Right cardiac atrium (tissue), 5 donors: ENCODE measurements around the gene HPD. TPM values are rescaled to one million over a fixed set of nuclear protein-coding genes. Genes with fewer than 3 reads are reported as not detected.

Experiments used
- ATAC-seq, 2 donors: fragments of 200-7000 bp; cut with Tn5 transposase; one replicate each; pipeline versions ENCODE4 v1.8.0 to v1.9.1; 2020; ENCODE audit warnings: moderate library complexity in 2 of 2, mild to moderate bottlenecking in 1 of 2
- DNase-seq, 3 donors: peaks; one replicate each; pipeline ENCODE4 v3.0.0-alpha.2; 2020
- H3K27ac ChIP-seq: one replicate; pipeline ENCODE4 v1.5.1; 2013; ENCODE audit warnings: mild to moderate bottlenecking, low read length, control low read depth, moderate library complexity
- H3K27me3 ChIP-seq: one replicate; pipeline ENCODE4 v1.6.1; 2013; ENCODE audit not compliant: control insufficient read depth, insufficient read depth
- H3K4me1 ChIP-seq: one replicate; pipeline ENCODE4 v1.6.1; 2013; ENCODE audit warnings: low read length; ENCODE audit not compliant: control insufficient read depth, insufficient read depth
- H3K4me3 ChIP-seq: one replicate; pipeline ENCODE4 v1.5.1; 2013; ENCODE audit warnings: low read length, control low read depth
- H3K9me3 ChIP-seq: one replicate; pipeline ENCODE4 v1.6.1; 2013; ENCODE audit warnings: low read length; ENCODE audit not compliant: control insufficient read depth
- WGBS: extraction: QIAGEN DNeasy Blood & Tissue Kit; methylation state at CpG from one replicate; pipeline ENCODE4 v1.1.7; 2013; 5-methylcytosine and 5-hydroxymethylcytosine counted together
- intact Hi-C, 4 donors: fragments of 100-400 bp; cut with DNase I; formaldehyde crosslinking; loops; one replicate each; pipeline versions ENCODE4 v1.11.0 to v1.14.0; 2022 to 2023
- polyA plus RNA-seq: library from polyadenylated mRNA; stranded (reverse); fragments of 200-250 nt; gene quantifications from one replicate; pipeline ENCODE4 v1.2.3, GENCODE V29; 2013
- total RNA-seq, 4 donors: library from RNA; stranded (reverse); fragmentation: NEBNext Ultra II Directional; extraction: Animal tissue kit (Norgen Biotek cat#: 25700); gene quantifications; one replicate each; pipeline ENCODE4 v1.2.1, GENCODE V29; 2021
- donor health status: healthy with polysubstance abuse.
- donor health status: DM: no; HTN: yes; CAD: no.
- donor health status: DM: no; HTN: no; CAD: no.
- donor health status: DM: no; HTN: yes; CAD: no; lungs with severe emphysema.
- donor health status: DM: yes; HTN: yes; CAD: no.

HPD gene
- total and polyA plus RNA-seq, 5 donors: 1.3 to 5.1 (median 1.4) TPM

DNA sequence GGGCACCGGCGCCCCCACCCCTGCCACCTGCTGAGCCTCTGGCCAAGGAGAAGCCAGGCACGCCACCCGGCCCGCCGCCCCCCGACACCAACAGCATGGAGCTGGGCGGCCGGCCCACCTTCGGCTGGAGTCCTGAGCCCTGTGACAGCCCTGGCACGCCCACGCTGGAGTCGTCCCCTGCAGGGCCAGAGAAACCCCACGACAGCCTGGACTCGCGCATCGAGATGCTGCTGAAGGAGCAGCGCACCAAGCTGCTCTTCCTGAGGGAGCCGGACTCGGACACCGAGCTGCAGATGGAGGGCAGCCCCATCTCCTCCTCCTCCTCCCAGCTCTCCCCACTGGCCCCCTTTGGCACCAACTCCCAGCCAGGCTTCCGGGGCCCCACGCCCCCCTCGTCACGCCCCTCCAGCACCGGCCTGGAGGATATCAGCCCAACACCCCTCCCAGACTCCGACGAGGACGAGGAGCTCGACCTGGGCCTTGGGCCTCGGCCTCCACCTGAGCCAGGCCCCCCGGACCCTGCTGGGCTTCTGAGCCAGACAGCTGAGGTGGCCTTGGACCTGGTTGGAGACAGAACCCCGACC is 48.3 kb downstream of the HPD start:
- peaks cover 18% of the 10 kb centered on the region for H3K4me1 ChIP-seq
- DNase-seq: peak in 2 of 3 donors; percentile 52 to 64
- no peaks in the 10 kb centered on the region for H3K9me3 ChIP-seq
- 71% methylated on average over 33 of the region's 33 CpGs for WGBS
- no peak for ATAC-seq
- H3K27me3 ChIP-seq: no peaks in the 10 kb centered on the region
- no peak overlapping the region for H3K4me3 ChIP-seq
- intact Hi-C loops: loop anchor here in 3 of 4 donors (2.0 to 10.0 kb wide), 4 partner anchors 14 to 74 kb away; partner anchors contain the start of gene PSMD9 (in 1 of the 3)
- no peak overlapping the region for H3K27ac ChIP-seq

DNA sequence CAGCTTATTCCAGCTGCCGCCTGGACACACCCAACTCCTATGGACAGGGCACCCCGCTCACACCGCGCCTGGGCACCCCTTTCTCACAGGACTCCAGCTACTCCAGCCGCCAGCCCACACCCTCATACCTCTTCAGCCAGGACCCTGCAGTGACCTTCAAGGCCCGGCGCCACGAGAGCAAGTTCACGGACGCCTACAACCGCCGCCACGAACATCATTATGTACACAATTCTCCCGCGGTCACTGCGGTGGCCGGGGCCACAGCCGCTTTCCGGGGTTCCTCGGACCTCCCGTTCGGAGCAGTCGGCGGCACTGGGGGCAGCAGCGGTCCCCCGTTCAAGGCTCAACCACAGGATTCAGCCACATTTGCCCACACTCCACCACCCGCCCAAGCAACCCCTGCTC is 48.9 kb downstream of the HPD start:
- no peak overlapping the region for H3K27ac ChIP-seq
- intact Hi-C loops: loop anchor here in 3 of 4 donors (2.0 to 10.0 kb wide), 4 partner anchors 13 to 75 kb away; partner anchors contain the start of gene PSMD9 (in 1 of the 3)

DNA sequence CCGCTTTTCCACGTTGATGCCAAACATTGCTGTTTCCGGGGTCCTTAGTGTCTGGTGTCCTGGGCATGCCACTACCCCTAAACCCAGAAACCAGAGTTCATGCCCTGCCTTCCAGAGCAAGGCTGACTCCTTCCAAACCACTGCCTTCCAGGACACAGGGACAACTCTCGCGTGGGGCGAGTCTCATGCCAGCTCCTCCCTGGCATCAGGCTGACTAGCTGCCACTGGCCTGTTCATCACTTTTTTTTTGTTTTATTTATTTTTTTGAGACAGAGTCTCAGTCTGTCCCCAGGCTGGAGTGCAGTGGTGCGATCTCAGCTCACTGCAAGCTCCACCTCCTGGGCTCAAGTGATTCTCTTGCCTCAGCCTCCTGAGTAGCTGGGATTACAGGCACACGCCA is 50.0 kb downstream of the HPD start:
- ATAC-seq: no peak
- no peaks in the 10 kb centered on the region for H3K9me3 ChIP-seq
- WGBS: 90% methylated on average over 8 of the region's 8 CpGs
- intact Hi-C loops: no loop called here
- H3K4me1 ChIP-seq: peaks cover 18% of the 10 kb centered on the region
- peak in 2 of 3 donors; percentile 36 to 38 for DNase-seq
- H3K27ac ChIP-seq: no peak overlapping the region
- no peaks in the 10 kb centered on the region for H3K27me3 ChIP-seq
- H3K4me3 ChIP-seq: no peak overlapping the region

More for the DNA sequence above, 48.9 kb downstream of the HPD start:
- Histone ChIP-seq H3K4me1 (peaks cover 18% of the 10 kb centered on the region), H3K27me3 (no peaks in the 10 kb centered on the region), H3K9me3 (no peaks in the 10 kb centered on the region), H3K4me3 (no peak overlapping the region)
- DNase-seq (peak in 1 of 3 donors; percentile 74), ATAC-seq (no peak)
- WGBS: 91% methylated on average over 27 of the region's 27 CpGs

DNA sequence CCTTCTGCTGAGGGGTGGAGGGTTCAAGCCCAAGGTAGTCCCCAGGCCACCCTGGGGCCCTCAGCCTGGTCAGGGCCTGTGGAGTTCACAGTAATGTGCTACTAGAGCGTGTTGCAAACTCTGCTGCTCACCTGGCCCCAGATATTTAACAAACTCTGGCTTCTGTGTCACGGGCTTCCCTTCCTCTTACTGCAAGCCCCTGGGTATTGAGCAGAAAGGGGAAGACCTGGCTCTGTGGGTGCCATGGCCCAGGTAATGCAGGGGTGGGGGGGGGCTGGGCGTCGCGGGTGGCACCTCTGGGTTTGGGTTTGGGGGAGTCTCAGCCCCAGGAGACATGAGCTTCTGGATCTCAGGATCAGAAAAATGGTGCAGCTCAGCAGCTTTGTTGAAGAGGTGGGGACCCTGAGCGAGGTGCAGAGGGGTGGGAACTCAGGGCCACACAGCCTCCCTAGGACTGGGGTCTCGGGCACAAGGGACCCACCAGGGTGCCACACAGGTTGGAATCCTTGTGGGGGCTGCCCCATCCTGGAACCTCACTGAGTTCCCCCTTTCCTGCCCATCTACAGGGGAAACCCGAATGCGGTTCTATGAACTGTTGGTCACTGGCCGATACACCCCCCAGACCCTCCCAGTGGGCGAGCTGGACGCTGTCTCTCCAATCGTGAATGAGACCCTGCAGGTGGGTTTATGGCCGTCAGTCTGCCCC is 50.9 kb downstream of the HPD start:
- Histone ChIP-seq H3K27ac (no peak overlapping the region), H3K4me1 (peaks cover 16% of the 10 kb centered on the region), H3K9me3 (no peaks in the 10 kb centered on the region), H3K27me3 (no peaks in the 10 kb centered on the region), H3K4me3 (no peak overlapping the region)
- DNase-seq: peak in 1 of 3 donors; percentile 19
- no peak for ATAC-seq
- 77% methylated on average over 14 of the region's 14 CpGs for WGBS
- intact Hi-C loops: no loop called here

DNA sequence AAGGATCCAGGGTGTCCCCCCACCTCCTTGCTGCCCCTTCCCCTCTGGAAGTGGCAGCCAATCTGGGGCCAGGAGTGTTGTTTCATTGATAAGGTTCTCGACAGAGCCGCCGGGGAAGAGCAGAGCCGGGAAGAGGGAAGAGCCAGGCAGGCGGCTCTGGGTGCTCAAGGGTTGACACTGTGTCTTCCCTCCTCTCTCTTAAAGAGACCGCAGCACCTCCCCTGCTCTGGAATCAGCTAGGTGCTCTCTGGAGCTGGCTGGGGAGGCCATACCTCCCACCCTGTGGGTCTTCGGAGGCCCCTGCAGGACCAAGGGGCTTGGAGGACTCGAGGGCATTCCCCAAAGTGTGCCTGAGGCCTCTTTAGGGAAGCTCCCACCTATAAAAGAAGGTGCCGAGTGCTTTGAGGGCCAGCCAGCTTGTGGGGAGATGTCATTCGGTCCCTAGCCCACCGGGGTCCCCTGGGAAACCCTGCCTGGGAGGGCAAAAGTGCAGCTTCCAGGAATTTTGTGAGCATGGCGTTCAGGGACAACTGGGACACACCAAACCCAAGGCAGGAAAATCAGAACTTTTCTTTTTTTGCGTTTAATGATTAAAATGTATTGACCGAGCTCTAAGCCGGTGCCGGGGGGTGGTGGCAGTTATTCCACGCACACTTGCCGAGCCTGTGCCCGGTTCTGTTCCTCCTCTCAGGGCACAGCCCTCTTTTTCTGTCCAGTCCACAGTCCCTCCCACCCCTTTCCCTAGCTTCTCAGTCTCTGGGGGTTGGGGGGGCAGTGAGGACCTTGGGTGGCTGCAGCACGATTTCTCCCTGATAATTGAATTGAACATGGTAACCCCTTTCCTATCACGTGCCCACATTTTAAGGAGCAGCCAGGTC is 51.9 kb downstream of the HPD start:
- intact Hi-C loops: no loop called here
- Histone ChIP-seq H3K4me3 (peak overlapping the region; percentile 97), H3K27ac (peak overlapping the region; percentile 41), H3K9me3 (no peaks in the 10 kb centered on the region), H3K4me1 (peaks cover 14% of the 10 kb centered on the region), H3K27me3 (no peaks in the 10 kb centered on the region)
- WGBS: 28% methylated on average over 21 of the region's 21 CpGs
- ATAC-seq (no peak), DNase-seq (peak in 2 of 3 donors; percentile 55 to 62)

DNA sequence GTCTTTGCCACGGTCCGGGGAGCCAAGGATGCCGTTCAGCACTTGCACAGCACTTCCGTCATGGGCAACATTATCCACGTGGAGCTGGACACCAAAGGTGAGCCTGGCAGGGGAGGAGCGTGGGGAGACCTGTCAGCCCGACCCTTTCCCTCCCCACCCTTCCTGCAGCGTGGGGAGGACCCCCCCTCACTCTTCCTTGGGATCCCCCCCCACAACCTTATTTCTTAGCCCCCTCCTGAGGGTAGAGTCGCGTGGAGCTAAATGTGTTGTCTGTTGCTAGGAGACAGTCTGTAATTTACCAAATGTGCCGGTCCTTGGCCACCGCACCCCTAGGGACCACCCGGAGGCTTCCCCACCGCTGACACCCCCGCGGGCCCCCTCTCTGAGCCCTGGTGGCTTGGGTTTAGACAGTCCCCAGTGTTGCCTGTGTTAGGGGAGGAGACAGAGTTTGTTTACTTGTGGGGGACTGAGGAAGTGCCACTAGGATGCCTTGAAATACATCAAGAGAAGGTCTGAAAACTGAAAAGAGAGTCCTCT is 52.6 kb downstream of the HPD start:
- Histone ChIP-seq H3K27me3 (no peaks in the 10 kb centered on the region), H3K9me3 (no peaks in the 10 kb centered on the region), H3K4me3 (peak overlapping the region; percentile 97), H3K27ac (peak overlapping the region; percentile 41), H3K4me1 (peaks cover 10% of the 10 kb centered on the region)
- intact Hi-C loops: no loop called here
- ATAC-seq (no peak), DNase-seq (no peak)
- 4% methylated on average over 16 of the region's 16 CpGs for WGBS

DNA sequence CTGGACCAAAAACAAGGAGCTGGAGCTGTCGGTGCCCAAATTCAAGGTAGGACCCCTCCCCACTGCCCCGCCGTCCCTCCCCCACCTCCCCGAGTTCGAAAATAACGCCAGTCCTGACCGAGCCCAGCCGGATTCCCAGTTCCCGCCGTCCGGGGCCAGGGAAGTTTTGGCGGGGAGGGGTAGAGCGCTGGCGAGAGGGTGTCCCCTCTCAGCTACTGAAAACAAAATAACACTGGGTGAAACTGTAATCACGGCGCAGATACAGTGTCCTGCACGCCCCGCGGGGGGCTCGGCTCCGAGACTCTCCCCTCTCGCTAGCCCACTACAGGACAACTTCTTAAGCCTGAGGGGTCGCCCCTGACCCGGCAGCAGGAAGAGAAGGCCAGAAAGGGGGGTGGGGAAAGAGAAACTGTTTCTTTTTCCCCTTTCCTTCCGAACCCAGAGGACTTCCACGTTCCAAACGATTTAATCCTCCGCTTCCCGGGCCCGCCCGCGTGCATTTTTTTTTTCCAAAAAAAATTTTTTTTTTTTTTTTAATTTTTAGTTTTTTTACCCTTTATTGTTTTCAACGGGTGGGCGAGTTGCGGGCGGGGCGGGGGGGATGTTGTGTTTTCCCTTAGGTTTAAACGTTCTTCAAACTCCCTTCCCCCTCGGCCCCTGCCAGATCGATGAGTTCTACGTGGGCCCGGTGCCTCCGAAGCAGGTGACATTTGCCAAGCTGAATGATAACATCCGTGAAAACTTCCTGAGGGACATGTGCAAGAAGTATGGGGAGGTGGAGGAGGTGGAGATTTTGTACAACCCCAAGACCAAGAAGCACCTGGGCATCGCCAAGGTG is 53.3 kb downstream of the HPD start:
- Histone ChIP-seq H3K4me1 (peaks cover 7% of the 10 kb centered on the region), H3K4me3 (peak overlapping the region; percentile 97), H3K27me3 (no peaks in the 10 kb centered on the region), H3K27ac (peak overlapping the region; percentile 60), H3K9me3 (no peaks in the 10 kb centered on the region)
- intact Hi-C loops: no loop called here
- no peak for ATAC-seq
- peak in 1 of 3 donors; percentile 67 for DNase-seq
- WGBS: 1% methylated on average over 45 of the region's 45 CpGs

DNA sequence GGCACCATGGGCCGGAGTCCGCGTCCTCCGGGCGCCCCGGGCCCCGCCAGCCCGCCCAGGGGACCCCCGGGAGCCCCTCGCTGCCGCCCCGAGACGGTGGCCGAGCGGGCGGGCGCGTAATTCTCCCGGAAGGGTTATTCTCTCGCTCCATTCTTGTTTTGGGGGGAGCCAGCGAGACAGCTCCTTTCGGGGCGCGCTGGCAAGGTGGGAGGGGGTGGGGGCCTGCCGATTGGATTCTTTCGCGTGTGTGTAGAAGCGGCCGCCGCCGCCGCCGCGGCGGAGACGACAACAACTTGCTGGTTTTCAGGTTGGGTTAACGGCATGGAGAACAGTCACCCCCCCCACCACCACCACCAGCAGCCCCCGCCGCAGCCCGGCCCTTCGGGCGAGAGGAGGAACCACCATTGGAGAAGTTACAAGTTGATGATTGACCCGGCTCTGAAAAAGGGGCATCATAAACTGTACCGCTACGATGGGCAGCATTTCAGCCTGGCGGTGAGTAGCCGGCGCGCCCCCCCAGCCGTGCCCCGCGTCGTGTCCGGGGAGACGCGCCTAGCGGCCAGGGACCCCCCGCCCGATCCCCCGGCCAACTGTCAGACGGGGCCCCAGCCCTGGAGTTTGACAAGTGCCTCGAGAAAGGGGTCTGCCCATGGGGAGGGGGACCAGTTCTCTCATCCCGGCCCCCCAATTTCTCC is 54.1 kb downstream of the HPD start:
- DNase-seq (peak in 2 of 3 donors; percentile 77 to 79), ATAC-seq (no peak)
- H3K4me1 ChIP-seq: peaks cover 7% of the 10 kb centered on the region
- H3K4me3 ChIP-seq: peak overlapping the region; percentile 97
- WGBS: under 1% methylated on average over 63 of the region's 63 CpGs
- intact Hi-C loops: no loop called here
- H3K9me3 ChIP-seq: no peaks in the 10 kb centered on the region
- H3K27me3 ChIP-seq: no peaks in the 10 kb centered on the region
- peak overlapping the region; percentile 89 for H3K27ac ChIP-seq

DNA sequence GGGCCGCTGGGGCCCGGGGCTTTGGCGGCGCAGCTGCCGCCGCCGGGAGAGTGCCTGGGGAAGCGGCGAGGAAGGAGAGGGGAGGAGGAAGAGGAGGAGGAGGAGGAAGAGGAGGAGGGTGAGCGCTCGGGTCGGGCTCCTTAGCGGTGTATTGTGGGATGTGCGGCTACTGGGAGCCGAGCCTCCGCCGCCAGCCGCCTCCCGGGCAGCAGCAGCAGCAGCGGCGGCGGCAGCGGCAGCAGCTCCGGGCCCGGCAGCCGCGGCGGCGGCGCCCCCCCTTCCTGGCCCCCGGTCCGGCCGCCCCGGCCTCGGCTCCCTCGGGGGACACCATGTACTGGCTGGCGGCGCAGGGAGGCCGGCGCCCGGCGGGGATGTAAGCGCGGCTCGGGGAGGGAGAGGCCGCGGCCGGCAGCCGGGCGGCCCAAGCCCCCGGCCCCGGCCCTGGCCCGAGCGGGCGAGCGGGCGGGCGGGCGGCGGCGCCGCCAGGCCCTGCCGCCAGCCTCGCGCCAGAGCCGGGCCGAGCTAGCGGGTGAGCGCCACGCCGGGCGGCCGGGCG is 54.7 kb downstream of the HPD start, which contains the start of gene SETD1B:
Gene SETD1B (plus strand): TSS at position 149 of the 556 bp plus-strand sequence. CDS start 729 bp downstream, outside the sequence.
- H3K4me1 ChIP-seq: peaks cover 7% of the 10 kb centered on the region
- H3K9me3 ChIP-seq: no peaks in the 10 kb centered on the region
- ATAC-seq (peak; percentile 23 to 36), DNase-seq (peak; percentile 73 to 86 (median 83))
- H3K27me3 ChIP-seq: no peaks in the 10 kb centered on the region
- peak within 1 kb of the TSS; percentile 97 for H3K4me3 ChIP-seq
- H3K27ac ChIP-seq: peak within 1 kb of the TSS; percentile 99
- intact Hi-C loops: no loop called here
- under 1% methylated on average over 72 of the region's 74 CpGs for WGBS
